SH-SY5Y (cell line): ENCODE results near the gene SLC24A3.

Experiments used
- GATA2 ChIP-seq: IDR thresholded peaks from 2 replicates; pipeline ENCODE4 v1.6.1; 2011; ENCODE audit warnings: mild to moderate bottlenecking, low read depth, low read length
- GATA3 ChIP-seq: IDR thresholded peaks from 2 replicates; pipeline ENCODE4 v1.6.1; 2011; ENCODE audit warnings: low read depth, mild to moderate bottlenecking, low read length, moderate library complexity

GRCh38 chr20:19620446-19620845 is 408.0 kb downstream of the SLC24A3 start:
- TF ChIP-seq GATA2 (no peak), GATA3 (no peak)
